HG02885 (cell line): ENCODE measurements around the gene GRAMD2B.
"Not testable (repeated sequence)": the region's sequence is repeated elsewhere in the genome, so short reads cannot be mapped to it uniquely, and the experiment has no call there.

Experiments used
- ATAC-seq: cut with Tn5 transposase; IDR thresholded peaks from one replicate; pipeline ENCODE4 v1.9.1; 2021; ENCODE audit warnings: mild to moderate bottlenecking; ENCODE audit not compliant: unreplicated experiment, poor library complexity

Gene GRAMD2B

GRCh38 chr5:126403876-126404275 is 19.3 kb upstream of the GRAMD2B start:
- ATAC-seq, result no peak

- no peak for ATAC-seq
Measured at GRCh38 chr5:126410623-126411022, 12.6 kb upstream of the GRAMD2B start.

GRCh38 chr5:126413856-126414255 is 9.4 kb upstream of the GRAMD2B start:
- no peak for ATAC-seq

GRCh38 chr5:126414874-126415502 is 8.2 kb upstream of the GRAMD2B start:
- ATAC-seq, result no peak

- no peak for ATAC-seq
Measured at GRCh38 chr5:126415789-126416188, 7.4 kb upstream of the GRAMD2B start.

GRCh38 chr5:126416266-126416925 is 6.8 kb upstream of the GRAMD2B start:
- ATAC-seq, result no peak

- ATAC-seq, result no peak
Measured at GRCh38 chr5:126417178-126417577, 6.0 kb upstream of the GRAMD2B start.

- no peak for ATAC-seq
Measured at GRCh38 chr5:126419102-126419501, 4.1 kb upstream of the GRAMD2B start.

- ATAC-seq, result no peak
Measured at GRCh38 chr5:126428421-126428820, 5.2 kb downstream of the GRAMD2B start.

- ATAC-seq, result no peak
Measured at GRCh38 chr5:126430631-126431030, 7.4 kb downstream of the GRAMD2B start.

- ATAC-seq, result no peak
Measured at GRCh38 chr5:126433701-126434100, 10.5 kb downstream of the GRAMD2B start.

GRCh38 chr5:126435261-126435660 is 12.1 kb downstream of the GRAMD2B start:
- no peak for ATAC-seq

GRCh38 chr5:126435714-126436113 is 12.5 kb downstream of the GRAMD2B start:
- no peak for ATAC-seq

- no peak for ATAC-seq
Measured at GRCh38 chr5:126437721-126438120, 14.5 kb downstream of the GRAMD2B start.

GRCh38 chr5:126438267-126438666 is 15.1 kb downstream of the GRAMD2B start:
- peak; percentile 91 for ATAC-seq

- no peak for ATAC-seq
Measured at GRCh38 chr5:126438868-126439267, 15.7 kb downstream of the GRAMD2B start.

- not testable (repeated sequence) for ATAC-seq
Measured at GRCh38 chr5:126439724-126440123, 16.5 kb downstream of the GRAMD2B start.

GRCh38 chr5:126441230-126441629 is 18.0 kb downstream of the GRAMD2B start:
- no peak for ATAC-seq

- ATAC-seq, result peak; percentile 89
Measured at GRCh38 chr5:126443374-126443851, 20.2 kb downstream of the GRAMD2B start.

- no peak for ATAC-seq
Measured at GRCh38 chr5:126444137-126444536, 20.9 kb downstream of the GRAMD2B start.

- ATAC-seq, result no peak
Measured at GRCh38 chr5:126445502-126446174, 22.4 kb downstream of the GRAMD2B start.
